AG10803 (cell line): ENCODE data around the gene VEGFB.

Source experiments
- DNase-seq: peaks from one replicate; pipeline ENCODE4 v3.0.0; 2010; ENCODE audit warnings: low read depth
- H3K4me3 ChIP-seq: 2 replicates; pipeline ENCODE4 v1.5.1; 2011; ENCODE audit warnings: mild to moderate bottlenecking, low read length, control low read depth
- CTCF ChIP-seq: conservative IDR thresholded peaks from 2 replicates; pipeline ENCODE4 v1.5.1; 2011; ENCODE audit warnings: mild to moderate bottlenecking, low read length, control low read depth, inconsistent platforms

The VEGFB gene

GRCh38 chr11:64223001-64223651 lies 11.3 kb upstream of the VEGFB start:
- H3K4me3 ChIP-seq, result no peak overlapping the region
- no peak for DNase-seq
- TF ChIP-seq CTCF, result no peak

GRCh38 chr11:64224151-64224890 lies 10.1 kb upstream of the VEGFB start:
- TF ChIP-seq CTCF, result no peak
- DNase-seq, result no peak
- H3K4me3 ChIP-seq, result no peak overlapping the region

- DNase-seq, result no peak
- TF ChIP-seq CTCF, result no peak
- H3K4me3 ChIP-seq, result peak overlapping the region; percentile 89
Measured at GRCh38 chr11:64224891-64225607, 9.3 kb upstream of the VEGFB start.

GRCh38 chr11:64225608-64226506 lies 8.5 kb upstream of the VEGFB start, which contains the start of the genes NUDT22 and TRPT1:
Gene NUDT22, plus strand, starts transcription at chr11:64226274. Its CDS starts 379 bp downstream, at chr11:64226653.
Gene TRPT1, minus strand, starts transcription at chr11:64226186. Its CDS starts 326 bp downstream, at chr11:64225860.
- peak; percentile 28 for TF ChIP-seq CTCF
- H3K4me3 ChIP-seq, result peak within 1 kb of the TSS; percentile 89

GRCh38 chr11:64226507-64227051 lies 7.8 kb upstream of the VEGFB start:
- H3K4me3 ChIP-seq, result peak overlapping the region; percentile 89
- TF ChIP-seq CTCF, result no peak
- DNase-seq, result no peak

More at GRCh38 chr11:64225608-64226506, 8.5 kb upstream of the VEGFB start, which contains the start of the genes NUDT22 and TRPT1:
- DNase-seq, result peak; percentile 65

- no peak for DNase-seq
- peak overlapping the region; percentile 89 for H3K4me3 ChIP-seq
- TF ChIP-seq CTCF, result no peak
Measured at GRCh38 chr11:64227405-64227956, 6.9 kb upstream of the VEGFB start.
